A549 treated with dexamethasone at 1 μM for 4 hours (cell line): Measurements from ENCODE around the gene AADAT. TPM values are rescaled to one million over a fixed set of nuclear protein-coding genes. Genes with fewer than 3 reads are reported as not detected.

Source experiments
- total RNA-seq: library from RNA; stranded (reverse); fragments of 200-300 nt; extraction: Qiagen RNA extraction; gene quantifications from 5 replicates; pipeline ENCODE4 v1.2.3, GENCODE V29; 2022

Gene AADAT
- total RNA-seq: 7.6 to 9.6 TPM (median 8.4 TPM) in 5 replicates

DNA sequence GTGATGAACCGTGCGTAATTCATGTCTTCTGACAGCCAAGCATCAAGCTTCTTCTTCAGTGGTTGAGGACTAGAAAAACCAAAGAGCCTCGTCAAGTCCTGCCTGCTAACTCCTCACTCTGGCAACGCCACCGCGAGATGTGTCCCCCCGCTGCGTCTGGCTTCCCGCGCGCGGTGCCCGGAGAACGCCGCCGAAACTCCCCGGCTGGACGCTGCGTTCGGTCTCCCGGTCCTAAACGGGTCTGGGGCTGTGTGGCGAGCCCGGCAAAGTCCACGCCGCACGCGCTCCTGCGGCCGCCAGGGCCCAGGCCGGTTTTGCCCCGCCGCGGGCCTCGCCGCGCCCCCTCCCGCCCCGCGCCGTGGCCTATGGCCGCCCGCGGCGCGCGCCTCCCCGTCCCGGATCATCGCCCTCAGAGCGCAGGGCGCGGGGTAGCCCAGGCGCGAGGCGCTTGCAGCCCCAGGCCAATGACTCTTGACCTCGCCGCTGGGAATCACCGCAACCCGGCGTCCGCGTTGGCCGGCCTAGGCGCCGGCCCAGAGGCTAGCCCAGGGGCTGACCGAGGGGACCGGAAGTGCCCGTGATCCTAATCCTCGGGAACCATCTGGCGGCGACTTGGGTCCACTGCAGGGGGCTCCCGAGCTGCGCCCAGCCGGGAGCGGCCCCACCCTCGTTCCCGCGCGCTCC, at the start of gene AADAT:
Gene AADAT, minus strand, starts transcription at position 289 of the 684 bp plus-strand sequence. Its CDS starts 266 bp downstream, at position 23.

GRCh38 chr4:170026253-170027021, 63.3 kb downstream of the AADAT start, which contains the start of gene MFAP3L:
Gene MFAP3L, minus strand, starts transcription at chr4:170026395. Its CDS starts 20,518 bp downstream, at chr4:170005877.

Other genes with a start within 250 kb of the AADAT start
- 3.0 to 5.8 TPM (median 4.3 TPM) in 5 replicates for gene MFAP3L, start 63.6 kb downstream of the AADAT start, total RNA-seq